ENCODE results near the gene NPIPA8.
"Not testable (repeated sequence)": the region's sequence is repeated elsewhere in the genome, so short reads cannot be mapped to it uniquely, and the experiment has no call there.

NPIPA8 gene

DNA sequence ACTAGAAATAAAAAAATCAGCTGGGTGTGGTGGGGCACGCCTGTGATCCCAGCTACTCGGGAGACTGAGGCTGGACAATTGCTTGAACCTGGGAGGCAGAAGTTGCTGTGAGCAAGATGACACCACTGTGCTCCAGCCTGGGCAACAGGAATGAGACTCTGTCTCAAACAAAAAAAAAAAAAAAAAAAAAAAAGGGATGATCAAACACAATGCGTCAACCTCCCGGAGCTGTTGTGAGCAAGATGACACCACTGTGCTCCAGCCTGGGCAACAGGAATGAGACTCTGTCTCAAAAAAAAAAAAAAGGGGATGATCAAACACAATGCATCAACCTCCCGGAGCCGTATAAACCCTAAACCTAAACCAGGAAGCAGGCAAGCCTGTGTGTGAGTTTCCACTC is 24.7 kb downstream of the NPIPA8 start:
- not testable (repeated sequence) for H3K9ac ChIP-seq; H3K4me3 ChIP-seq (ENCODE audit: low read depth, low read length); H3K27ac ChIP-seq; H3K4me2 ChIP-seq (ENCODE audit: low read length); H3K36me3 ChIP-seq (ENCODE audit: control insufficient read depth, insufficient read depth, low read length); H3K79me2 ChIP-seq; H3K27me3 ChIP-seq (ENCODE audit: control insufficient read depth, insufficient read depth, low read length); H3K9me3 ChIP-seq (ENCODE audit: control insufficient read depth, low read length); H2AFZ ChIP-seq; H3K4me1 ChIP-seq

DNA sequence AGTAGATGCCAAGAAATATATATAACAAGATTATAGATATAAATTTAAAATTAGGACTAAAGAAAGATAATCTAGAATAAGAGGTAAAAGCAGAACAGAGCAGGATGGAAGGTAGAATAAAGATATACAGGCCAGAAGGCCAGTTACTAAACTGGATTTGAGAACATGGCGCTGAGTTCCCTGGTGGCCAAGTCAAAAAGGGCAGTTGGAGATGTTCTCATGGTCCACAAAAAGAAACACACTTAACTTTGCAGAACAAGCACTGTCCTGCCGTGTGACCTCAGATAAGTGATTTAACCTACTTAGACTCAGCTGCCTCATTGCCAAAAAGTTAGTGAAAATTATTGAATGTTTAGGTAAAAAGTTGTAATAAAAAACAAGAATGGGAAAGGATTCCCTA is 27.4 kb downstream of the NPIPA8 start:
- not testable (repeated sequence) for H3K27ac ChIP-seq; H3K4me2 ChIP-seq (ENCODE audit: low read length); H3K4me3 ChIP-seq (ENCODE audit: low read depth, low read length); H3K27me3 ChIP-seq (ENCODE audit: control insufficient read depth, insufficient read depth, low read length); H3K4me1 ChIP-seq; H2AFZ ChIP-seq; H3K79me2 ChIP-seq; H3K9me3 ChIP-seq (ENCODE audit: control insufficient read depth, low read length); H3K36me3 ChIP-seq (ENCODE audit: control insufficient read depth, insufficient read depth, low read length); H3K9ac ChIP-seq

- H3K27ac ChIP-seq; H3K79me2 ChIP-seq; H3K4me3 ChIP-seq (ENCODE audit: low read depth, low read length); H3K4me2 ChIP-seq (ENCODE audit: low read length); H3K9me3 ChIP-seq (ENCODE audit: control insufficient read depth, low read length); H3K27me3 ChIP-seq (ENCODE audit: control insufficient read depth, insufficient read depth, low read length); H3K9ac ChIP-seq; H2AFZ ChIP-seq; H3K4me1 ChIP-seq; H3K36me3 ChIP-seq (ENCODE audit: control insufficient read depth, insufficient read depth, low read length): not testable (repeated sequence)
Observed at GRCh38 chr16:18307241-18307640, 29.3 kb downstream of the NPIPA8 start.

DNA sequence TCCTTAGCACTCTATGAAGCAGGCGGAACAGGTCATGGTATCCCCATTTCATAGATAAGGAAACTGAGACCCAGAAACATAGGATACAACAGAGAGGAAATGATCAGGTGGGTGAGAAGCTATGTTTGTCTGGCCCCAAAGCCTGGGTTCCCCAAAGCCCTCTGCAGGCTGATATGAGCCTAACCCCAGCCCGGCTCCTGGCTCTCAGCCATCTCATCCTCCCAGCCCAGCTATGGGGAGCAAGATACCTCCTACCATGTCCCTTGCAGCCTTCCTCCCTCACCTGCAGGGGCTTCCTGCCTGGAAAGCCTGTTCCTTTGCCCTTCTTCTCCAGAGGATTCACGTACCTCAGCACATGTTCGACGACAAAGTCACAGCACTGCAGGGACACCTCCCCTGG is 30.5 kb downstream of the NPIPA8 start:
- not testable (repeated sequence) for H2AFZ ChIP-seq; H3K9ac ChIP-seq; H3K27me3 ChIP-seq (ENCODE audit: control insufficient read depth, insufficient read depth, low read length); H3K79me2 ChIP-seq; H3K4me2 ChIP-seq (ENCODE audit: low read length); H3K4me3 ChIP-seq (ENCODE audit: low read depth, low read length); H3K4me1 ChIP-seq; H3K36me3 ChIP-seq (ENCODE audit: control insufficient read depth, insufficient read depth, low read length); H3K9me3 ChIP-seq (ENCODE audit: control insufficient read depth, low read length); H3K27ac ChIP-seq

- not testable (repeated sequence) for H3K79me2 ChIP-seq; H3K27me3 ChIP-seq (ENCODE audit: control insufficient read depth, insufficient read depth, low read length); H3K4me2 ChIP-seq (ENCODE audit: low read length); H3K9ac ChIP-seq; H3K36me3 ChIP-seq (ENCODE audit: control insufficient read depth, insufficient read depth, low read length); H2AFZ ChIP-seq; H3K4me3 ChIP-seq (ENCODE audit: low read depth, low read length); H3K9me3 ChIP-seq (ENCODE audit: control insufficient read depth, low read length); H3K4me1 ChIP-seq; H3K27ac ChIP-seq
Observed at GRCh38 chr16:18303059-18303706, 33.4 kb downstream of the NPIPA8 start.

DNA sequence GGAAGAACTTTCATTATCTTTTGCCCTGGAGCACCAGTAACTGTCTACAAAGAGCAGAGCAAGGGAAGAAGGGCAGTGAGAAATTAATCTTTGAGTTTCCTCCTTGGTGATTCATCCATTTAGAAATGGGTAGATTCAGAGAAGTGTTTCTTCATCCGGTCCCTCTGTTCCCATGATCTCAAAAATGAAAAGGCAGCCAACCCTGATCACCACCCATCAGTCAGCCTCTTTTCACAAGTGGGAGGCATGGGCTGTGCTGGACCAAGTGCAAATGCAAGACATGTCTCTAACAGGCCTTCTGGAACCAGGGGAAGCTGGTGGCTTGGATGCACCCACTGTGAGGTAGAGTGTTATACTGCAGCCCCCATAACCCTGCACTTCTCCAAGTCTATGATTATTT is 38.8 kb downstream of the NPIPA8 start:
- not testable (repeated sequence) for H3K4me1 ChIP-seq; H2AFZ ChIP-seq; H3K36me3 ChIP-seq (ENCODE audit: control insufficient read depth, insufficient read depth, low read length); H3K27ac ChIP-seq; H3K9me3 ChIP-seq (ENCODE audit: control insufficient read depth, low read length); H3K9ac ChIP-seq; H3K4me3 ChIP-seq (ENCODE audit: low read depth, low read length); H3K27me3 ChIP-seq (ENCODE audit: control insufficient read depth, insufficient read depth, low read length); H3K79me2 ChIP-seq; H3K4me2 ChIP-seq (ENCODE audit: low read length)

- H3K36me3 ChIP-seq (ENCODE audit: control insufficient read depth, insufficient read depth, low read length), result not testable (repeated sequence)
Observed at GRCh38 chr16:18296931-18297330, 39.6 kb downstream of the NPIPA8 start.

GRCh38 chr16:18294371-18294770 is 42.2 kb downstream of the NPIPA8 start:
- not testable (repeated sequence) for H3K4me1 ChIP-seq; H3K27me3 ChIP-seq (ENCODE audit: control insufficient read depth, insufficient read depth, low read length); H3K9me3 ChIP-seq (ENCODE audit: control insufficient read depth, low read length); H3K27ac ChIP-seq; H3K36me3 ChIP-seq (ENCODE audit: control insufficient read depth, insufficient read depth, low read length); H2AFZ ChIP-seq; H3K9ac ChIP-seq; H3K4me2 ChIP-seq (ENCODE audit: low read length); H3K79me2 ChIP-seq; H3K4me3 ChIP-seq (ENCODE audit: low read depth, low read length)

More at GRCh38 chr16:18296931-18297330, 39.6 kb downstream of the NPIPA8 start:
- not testable (repeated sequence) for H3K79me2 ChIP-seq; H3K4me3 ChIP-seq (ENCODE audit: low read depth, low read length); H3K9ac ChIP-seq; H2AFZ ChIP-seq; H3K9me3 ChIP-seq (ENCODE audit: control insufficient read depth, low read length); H3K27ac ChIP-seq; H3K4me1 ChIP-seq; H3K27me3 ChIP-seq (ENCODE audit: control insufficient read depth, insufficient read depth, low read length); H3K4me2 ChIP-seq (ENCODE audit: low read length)

DNA sequence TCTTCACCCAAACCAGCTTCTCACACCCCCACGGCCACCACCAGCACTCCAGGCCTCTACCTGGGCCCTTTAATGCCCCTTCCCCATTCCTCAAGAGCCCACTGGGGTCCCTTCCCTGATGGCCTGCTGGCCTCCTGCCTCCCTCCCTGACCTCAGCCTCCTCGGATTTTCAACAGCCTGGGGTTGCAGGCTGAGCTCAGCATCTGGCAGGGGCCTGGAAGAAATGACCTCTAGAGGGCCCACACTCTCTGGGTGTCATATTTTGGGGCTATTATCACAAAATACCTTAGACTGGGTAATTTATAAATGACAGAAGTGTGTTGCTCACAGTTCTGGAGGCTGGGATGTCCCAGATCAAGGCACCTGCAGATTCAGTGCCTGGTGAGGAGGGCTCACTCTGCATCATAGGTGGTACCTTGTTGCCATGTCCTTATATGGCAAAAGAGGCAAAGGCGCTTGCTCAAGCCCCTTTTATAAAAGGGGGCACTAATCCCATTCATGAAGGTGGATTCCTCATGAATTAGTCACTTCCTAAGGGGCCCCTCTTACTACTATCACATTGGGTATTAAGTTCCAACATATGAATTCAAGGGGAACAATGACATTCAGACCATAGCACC is 43.1 kb downstream of the NPIPA8 start:
- not testable (repeated sequence) for H3K36me3 ChIP-seq (ENCODE audit: control insufficient read depth, insufficient read depth, low read length); H3K4me3 ChIP-seq (ENCODE audit: low read depth, low read length); H3K27ac ChIP-seq; H3K79me2 ChIP-seq; H3K9ac ChIP-seq; H3K4me2 ChIP-seq (ENCODE audit: low read length); H3K4me1 ChIP-seq; H3K27me3 ChIP-seq (ENCODE audit: control insufficient read depth, insufficient read depth, low read length); H2AFZ ChIP-seq; H3K9me3 ChIP-seq (ENCODE audit: control insufficient read depth, low read length)

- not testable (repeated sequence) for H3K4me1 ChIP-seq
Observed at GRCh38 chr16:18290959-18291358, 45.6 kb downstream of the NPIPA8 start.

GRCh38 chr16:18286342-18286741 is 50.2 kb downstream of the NPIPA8 start:
- H3K27me3 ChIP-seq (ENCODE audit: control insufficient read depth, insufficient read depth, low read length); H3K4me3 ChIP-seq (ENCODE audit: low read depth, low read length); H3K9me3 ChIP-seq (ENCODE audit: control insufficient read depth, low read length): not testable (repeated sequence)

More at GRCh38 chr16:18290959-18291358, 45.6 kb downstream of the NPIPA8 start:
- H3K4me3 ChIP-seq (ENCODE audit: low read depth, low read length); H3K79me2 ChIP-seq; H3K27me3 ChIP-seq (ENCODE audit: control insufficient read depth, insufficient read depth, low read length); H3K9me3 ChIP-seq (ENCODE audit: control insufficient read depth, low read length); H3K9ac ChIP-seq; H3K4me2 ChIP-seq (ENCODE audit: low read length); H3K36me3 ChIP-seq (ENCODE audit: control insufficient read depth, insufficient read depth, low read length); H3K27ac ChIP-seq; H2AFZ ChIP-seq: not testable (repeated sequence)

More at GRCh38 chr16:18286342-18286741, 50.2 kb downstream of the NPIPA8 start:
- not testable (repeated sequence) for H3K36me3 ChIP-seq (ENCODE audit: control insufficient read depth, insufficient read depth, low read length); H3K9ac ChIP-seq; H3K79me2 ChIP-seq; H3K4me2 ChIP-seq (ENCODE audit: low read length); H3K27ac ChIP-seq; H3K4me1 ChIP-seq; H2AFZ ChIP-seq

All from parathyroid adenoma (tissue), 2 donors.